HL-60/S4 treated with phorbol 12-myristate 13-acetate at 8.2 ng/mL for 4 days and 3 days (cell line): ENCODE data around the gene CALM3.

ENCODE experiments used
- in situ Hi-C: fragments of 300-500 bp; cut with MboI; formaldehyde crosslinking; loops from 2 replicates; pipeline ENCODE4 v1.15.0; 2022; ENCODE audit warnings: low sequenced_read_pairs

The CALM3 gene

DNA sequence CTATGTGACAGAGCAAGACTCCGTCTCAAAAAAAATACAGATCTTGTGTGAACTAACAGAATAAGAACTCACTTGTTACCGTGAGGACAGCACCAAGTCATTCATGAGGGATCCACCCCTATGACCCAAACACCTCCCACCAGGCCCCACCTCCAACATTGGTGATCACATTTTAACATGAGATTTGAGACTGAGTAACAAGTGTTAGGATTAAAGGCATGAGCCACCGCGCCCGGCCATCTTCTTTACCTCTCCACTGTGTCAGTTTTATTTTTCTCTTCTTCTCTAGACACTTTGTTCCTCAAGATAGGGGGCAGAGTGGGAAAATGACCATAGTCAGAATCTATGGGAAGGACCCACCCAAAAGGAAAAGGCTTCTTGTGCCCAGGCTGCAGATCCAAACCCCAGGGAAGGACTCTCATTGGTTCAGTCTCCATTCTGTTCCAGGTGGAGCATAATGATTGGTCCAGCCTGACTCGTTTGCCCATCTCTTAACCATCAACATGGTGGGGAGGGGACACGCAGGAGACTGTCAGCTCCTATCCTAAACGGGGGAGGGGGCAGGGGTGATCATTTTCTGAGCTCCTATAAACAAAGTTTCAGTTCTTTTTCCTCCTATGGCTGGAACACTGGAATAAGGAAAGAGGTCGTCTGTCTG is 1.3 kb upstream of the CALM3 start:
- in situ Hi-C loops, result no loop called here

DNA sequence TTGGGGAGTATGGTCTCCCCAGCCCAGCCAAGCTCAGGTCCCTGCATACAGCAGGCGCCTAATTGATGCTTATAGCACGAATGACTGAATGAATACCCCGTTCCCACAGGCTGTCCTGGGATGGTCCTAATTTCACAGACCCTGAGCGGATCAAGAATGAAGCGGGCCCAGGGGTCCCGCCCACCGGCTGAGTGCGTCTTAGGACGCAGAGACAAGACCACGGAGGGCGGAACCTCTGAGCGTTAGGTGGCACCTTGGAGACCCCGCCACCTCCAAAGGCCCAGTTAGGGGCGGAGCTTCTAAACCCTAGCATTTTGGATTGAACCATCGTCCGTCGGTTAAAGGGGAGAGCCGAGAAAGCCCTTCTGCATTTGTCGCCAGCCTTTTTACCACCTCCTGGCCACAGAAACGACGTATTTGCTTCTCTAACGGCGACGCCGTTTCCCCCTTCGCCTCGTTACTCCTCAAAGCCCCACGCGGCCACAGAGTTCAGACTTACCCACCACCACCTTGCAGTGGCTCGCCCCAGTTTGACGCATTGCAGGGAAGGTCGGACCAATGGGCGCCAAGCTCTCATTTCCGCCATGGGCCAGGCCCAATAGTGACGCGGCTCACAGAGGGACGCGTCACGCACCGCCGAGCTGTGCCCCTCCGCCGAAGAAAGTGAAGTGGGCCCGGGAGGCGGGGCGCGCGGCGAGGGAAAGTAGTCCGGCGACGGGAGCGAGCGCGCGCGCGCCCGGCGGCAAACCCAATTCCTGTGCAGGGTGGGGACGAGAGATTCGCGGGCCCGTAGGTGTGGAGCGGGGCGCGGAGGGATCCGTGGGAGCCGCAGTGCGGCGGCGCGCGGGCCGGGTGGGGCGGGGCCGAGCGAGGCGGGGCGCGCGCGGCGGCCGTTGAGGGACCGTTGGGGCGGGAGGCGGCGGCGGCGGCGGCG is 479 bp upstream of the CALM3 start:
- in situ Hi-C loops, result no loop called here

DNA sequence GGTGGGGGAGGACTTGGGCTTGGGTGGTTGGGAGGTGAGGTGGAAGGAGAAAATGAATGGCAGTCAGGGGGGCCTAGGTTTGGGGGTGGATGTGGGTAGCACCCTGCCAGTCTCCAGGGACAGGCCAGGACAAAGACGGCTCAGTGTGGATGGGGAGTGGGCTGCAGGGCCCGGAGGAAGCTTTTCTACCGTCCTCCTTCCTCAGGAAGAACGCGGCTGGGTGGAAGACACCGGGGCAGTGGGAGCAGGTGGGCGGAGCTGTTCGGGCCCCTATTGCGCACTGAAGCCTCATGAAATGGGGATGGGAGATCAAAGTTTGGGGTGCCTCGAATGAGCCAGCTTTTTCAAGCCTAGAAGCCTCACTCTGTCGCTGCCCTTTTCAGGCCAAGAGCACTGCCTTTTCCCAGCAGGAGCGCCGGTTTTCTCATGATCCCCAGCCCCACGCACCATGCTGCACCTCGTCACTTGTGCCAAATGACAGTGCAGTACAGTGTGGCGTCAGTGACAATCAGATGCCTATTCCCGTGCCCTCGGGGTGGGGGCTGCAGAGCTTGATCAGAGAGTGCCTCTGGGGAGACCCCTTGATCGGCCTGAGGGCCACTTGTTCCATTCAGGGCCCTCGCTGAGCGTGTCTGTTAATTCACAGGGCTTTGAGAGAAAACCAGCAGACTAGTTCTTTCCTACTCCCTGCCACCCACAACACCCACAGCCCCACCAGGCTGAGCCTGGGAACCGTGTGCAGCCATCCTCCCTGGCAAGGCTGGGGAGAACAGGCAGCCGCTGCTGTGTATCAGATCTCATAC is 1.5 kb downstream of the CALM3 start:
- in situ Hi-C loops, result no loop called here

DNA sequence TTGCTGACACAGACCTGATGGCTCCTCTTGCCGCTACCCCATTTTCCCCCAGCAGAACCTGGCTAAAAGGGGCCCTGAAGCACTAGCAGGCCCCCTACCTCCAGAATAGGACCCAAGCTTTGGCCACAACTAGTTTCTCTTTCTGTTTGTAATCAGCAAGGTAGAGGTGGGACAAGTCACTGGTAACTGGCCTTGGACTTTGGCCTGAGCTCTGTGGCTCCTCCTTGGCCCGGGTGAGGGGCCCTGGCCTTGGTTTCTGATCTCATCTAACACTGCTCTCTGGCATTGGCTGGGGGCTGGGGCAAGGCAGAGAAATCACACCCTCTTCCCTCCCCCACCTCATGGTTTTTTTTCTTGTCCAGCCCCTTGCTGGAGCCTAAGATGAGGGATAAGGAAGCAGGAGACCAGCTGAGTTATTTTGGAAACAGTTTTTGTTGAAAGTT is 2.1 kb downstream of the CALM3 start:
- in situ Hi-C loops, result no loop called here

DNA sequence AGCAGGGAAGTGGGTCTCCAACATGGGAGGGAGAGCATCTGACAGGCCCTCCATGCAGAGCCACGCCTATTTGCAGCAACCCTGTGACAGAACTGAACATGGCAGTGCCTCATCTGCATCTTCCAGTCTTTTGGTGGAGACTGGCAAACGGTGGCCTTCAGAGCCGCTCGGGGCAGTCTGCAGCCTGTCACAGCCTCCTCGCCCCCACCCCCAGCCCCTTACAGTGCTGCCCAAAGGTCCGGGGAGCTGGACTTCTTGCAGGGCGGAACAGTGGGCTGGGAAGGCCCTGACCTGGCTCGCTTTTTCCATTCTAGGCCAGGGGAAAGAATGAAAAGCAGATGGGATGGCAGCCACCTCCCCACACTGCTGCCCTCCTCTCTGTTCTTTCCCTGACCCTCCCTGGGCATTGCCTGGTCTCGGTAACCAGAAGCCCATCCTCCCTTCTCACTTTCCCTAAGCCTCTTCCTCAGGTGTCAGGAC is 2.7 kb downstream of the CALM3 start:
- in situ Hi-C loops, result no loop called here

DNA sequence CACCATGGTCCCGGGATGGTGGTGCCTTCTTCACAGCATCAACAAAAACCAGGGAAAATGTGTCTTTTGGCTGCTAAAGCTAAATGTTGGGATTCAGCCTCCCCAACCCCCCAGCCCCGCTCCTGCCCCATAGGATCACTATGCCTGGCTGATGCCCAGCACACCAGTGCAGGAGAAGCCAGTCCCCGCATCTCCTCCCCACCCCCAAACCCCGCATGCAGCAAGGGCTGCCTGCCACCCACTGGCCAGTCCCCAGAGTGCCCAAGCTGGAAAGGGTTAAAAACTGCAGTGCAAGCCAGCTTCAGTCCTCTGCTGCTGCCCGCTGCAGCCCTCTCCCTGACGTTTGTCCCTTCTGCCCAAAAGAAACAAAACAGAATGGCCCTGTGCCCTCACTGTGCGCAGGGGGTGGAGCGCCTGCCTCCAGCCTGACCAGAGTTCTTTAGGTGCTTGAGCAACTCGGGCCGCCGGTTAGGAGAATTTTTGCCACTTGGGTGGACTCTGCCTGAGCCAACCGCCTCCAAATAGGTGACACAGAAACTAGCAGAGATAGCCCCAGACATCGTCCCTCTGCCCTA is 3.7 kb downstream of the CALM3 start:
- in situ Hi-C loops, result no loop called here

DNA sequence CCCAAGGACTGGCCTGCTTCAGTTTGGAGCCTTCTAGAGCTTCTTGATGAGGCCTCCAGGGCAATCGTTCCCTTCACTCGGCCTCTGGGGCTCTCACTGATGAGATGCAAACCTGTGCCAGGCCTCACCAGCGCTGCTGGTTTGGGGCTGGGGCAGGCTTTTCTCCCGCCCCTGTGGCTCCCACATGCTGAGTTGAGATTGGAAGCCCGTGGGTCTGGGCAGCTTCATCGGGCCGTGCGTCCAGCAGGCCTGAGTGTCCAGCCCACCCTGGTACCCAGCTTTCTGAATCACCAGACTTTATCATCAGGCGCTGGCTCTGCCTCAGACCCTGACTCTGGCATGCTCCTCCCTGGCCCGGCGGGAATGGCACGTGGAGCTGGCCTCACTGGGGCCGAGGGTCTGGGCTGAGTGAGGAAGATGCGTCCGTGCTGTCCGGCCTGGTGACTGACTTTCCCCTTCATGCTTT is 4.3 kb downstream of the CALM3 start:
- in situ Hi-C loops, result no loop called here

DNA sequence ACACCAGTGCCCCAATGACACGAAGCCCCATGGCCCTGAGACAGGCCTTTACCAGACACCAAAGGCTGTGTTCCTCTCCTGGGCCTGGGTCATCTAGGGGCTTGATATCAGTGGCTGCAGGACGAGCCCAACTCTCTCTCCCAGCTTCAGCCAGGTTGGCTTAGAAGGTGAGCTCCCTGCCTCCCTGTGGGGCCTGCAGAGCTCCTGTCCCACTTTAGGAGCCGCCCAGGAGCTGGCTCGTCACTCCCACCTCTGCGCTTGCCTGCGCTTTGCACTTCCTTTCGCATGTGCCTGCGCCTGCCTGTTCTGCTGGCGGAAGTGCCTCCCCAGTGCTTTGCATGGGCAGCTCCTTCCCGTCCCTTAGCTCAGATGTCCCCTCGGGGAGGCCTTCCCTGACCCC is 4.9 kb downstream of the CALM3 start:
- in situ Hi-C loops, result no loop called here

DNA sequence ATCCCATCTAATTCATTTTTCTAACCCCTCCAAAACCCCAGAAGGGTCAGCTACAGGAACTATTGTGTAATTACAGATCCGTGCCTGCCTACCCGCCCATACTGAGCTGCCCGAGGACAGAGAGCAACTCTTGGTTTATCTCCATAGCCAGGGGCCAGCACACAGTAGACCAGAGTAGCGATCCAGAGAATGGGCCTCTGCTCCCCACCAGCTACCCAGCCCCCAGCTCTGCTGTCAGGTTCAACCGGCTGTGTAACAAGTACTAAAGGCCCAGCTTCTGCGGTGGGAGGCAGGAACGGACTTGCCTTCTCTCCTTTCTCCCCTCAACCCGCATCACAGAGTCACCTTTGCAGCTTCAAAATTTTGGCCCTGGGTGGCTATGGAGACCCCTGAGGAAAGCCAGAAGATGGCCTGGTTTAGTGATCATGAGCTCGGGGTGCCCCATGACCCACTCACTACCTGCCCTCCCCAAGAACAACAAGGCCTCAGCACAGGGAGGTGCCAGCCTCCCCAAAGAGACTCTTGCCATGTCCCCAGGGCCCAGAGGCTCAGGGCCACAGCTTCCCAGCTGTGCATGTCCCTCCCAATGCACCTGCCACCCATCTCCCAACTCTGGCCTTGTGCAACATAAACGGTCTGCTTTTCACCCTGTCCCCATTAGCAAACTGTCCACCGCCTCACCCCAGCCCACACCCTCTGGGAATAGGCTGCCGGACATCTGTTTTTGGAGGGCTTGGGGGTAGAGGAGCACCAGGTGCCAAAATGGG is 5.7 kb downstream of the CALM3 start:
- in situ Hi-C loops, result no loop called here

DNA sequence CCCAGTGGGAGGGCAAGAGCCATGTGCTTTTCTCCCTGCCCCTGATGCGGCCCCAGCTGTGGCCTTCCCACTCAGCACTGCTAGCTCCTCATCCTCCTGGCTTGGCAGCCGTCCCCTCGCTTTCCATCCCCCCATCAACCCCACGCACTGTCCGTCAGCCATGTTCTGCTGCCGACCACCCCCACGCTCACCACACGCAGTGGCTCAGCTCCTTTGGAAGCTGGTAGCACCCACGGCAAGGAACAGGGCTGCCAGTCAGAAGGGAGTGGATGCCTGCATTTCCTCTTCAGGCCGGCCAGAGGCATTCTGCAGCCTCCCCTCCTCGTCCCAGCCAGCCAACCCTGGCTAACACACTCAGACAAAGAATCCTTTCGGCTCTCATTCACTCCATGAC is 6.3 kb downstream of the CALM3 start:
- in situ Hi-C loops, result no loop called here

DNA sequence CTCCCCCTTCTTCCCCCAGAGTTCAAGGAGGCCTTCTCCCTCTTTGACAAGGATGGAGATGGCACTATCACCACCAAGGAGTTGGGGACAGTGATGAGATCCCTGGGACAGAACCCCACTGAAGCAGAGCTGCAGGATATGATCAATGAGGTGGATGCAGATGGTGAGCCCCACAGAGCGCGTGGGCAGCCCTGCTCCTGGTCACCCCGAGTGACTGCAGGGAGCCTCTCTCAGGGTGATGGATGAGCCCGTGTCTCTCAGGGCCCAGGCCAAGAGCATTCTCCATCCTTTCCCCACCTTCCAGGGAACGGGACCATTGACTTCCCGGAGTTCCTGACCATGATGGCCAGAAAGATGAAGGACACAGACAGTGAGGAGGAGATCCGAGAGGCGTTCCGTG is 7.0 kb downstream of the CALM3 start:
- in situ Hi-C loops, result no loop called here

DNA sequence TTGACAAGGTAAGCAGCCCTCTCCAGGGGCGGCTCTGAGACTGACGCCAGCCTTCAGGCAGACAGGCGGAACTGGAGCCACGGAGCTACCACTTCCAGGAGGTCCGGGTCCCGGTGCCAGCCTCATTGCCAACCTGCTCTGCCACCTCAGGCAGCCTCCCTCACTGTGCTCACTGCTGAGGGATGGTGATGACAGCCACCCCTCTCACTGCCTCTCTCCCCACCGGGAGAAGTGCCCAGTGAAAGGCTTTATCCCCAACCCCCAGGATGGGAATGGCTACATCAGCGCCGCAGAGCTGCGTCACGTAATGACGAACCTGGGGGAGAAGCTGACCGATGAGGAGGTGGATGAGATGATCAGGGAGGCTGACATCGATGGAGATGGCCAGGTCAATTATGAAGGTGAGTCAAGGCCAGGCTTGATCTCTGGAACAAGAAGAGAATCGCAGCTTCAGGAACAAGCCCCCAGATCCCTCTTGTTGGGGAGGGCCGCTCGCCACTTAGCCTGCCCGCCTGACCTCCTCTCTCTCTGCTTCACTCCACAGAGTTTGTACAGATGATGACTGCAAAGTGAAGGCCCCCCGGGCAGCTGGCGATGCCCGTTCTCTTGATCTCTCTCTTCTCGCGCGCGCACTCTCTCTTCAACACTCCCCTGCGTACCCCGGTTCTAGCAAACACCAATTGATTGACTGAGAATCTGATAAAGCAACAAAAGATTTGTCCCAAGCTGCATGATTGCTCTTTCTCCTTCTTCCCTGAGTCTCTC is 7.6 kb downstream of the CALM3 start:
- in situ Hi-C loops, result no loop called here

DNA sequence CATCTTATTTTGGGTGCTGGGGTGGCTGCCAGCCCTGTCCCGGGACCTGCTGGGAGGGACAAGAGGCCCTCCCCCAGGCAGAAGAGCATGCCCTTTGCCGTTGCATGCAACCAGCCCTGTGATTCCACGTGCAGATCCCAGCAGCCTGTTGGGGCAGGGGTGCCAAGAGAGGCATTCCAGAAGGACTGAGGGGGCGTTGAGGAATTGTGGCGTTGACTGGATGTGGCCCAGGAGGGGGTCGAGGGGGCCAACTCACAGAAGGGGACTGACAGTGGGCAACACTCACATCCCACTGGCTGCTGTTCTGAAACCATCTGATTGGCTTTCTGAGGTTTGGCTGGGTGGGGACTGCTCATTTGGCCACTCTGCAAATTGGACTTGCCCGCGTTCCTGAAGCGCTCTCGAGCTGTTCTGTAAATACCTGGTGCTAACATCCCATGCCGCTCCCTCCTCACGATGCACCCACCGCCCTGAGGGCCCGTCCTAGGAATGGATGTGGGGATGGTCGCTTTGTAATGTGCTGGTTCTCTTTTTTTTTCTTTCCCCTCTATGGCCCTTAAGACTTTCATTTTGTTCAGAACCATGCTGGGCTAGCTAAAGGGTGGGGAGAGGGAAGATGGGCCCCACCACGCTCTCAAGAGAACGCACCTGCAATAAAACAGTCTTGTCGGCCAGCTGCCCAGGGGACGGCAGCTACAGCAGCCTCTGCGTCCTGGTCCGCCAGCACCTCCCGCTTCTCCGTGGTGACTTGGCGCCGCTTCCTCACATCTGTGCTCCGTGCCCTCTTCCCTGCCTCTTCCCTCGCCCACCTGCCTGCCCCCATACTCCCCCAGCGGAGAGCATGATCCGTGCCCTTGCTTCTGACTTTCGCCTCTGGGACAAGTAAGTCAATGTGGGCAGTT is 8.6 kb downstream of the CALM3 start:
- in situ Hi-C loops, result no loop called here

DNA sequence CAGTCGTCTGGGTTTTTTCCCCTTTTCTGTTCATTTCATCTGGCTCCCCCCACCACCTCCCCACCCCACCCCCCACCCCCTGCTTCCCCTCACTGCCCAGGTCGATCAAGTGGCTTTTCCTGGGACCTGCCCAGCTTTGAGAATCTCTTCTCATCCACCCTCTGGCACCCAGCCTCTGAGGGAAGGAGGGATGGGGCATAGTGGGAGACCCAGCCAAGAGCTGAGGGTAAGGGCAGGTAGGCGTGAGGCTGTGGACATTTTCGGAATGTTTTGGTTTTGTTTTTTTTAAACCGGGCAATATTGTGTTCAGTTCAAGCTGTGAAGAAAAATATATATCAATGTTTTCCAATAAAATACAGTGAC is 9.3 kb downstream of the CALM3 start:
- in situ Hi-C loops, result no loop called here

DNA sequence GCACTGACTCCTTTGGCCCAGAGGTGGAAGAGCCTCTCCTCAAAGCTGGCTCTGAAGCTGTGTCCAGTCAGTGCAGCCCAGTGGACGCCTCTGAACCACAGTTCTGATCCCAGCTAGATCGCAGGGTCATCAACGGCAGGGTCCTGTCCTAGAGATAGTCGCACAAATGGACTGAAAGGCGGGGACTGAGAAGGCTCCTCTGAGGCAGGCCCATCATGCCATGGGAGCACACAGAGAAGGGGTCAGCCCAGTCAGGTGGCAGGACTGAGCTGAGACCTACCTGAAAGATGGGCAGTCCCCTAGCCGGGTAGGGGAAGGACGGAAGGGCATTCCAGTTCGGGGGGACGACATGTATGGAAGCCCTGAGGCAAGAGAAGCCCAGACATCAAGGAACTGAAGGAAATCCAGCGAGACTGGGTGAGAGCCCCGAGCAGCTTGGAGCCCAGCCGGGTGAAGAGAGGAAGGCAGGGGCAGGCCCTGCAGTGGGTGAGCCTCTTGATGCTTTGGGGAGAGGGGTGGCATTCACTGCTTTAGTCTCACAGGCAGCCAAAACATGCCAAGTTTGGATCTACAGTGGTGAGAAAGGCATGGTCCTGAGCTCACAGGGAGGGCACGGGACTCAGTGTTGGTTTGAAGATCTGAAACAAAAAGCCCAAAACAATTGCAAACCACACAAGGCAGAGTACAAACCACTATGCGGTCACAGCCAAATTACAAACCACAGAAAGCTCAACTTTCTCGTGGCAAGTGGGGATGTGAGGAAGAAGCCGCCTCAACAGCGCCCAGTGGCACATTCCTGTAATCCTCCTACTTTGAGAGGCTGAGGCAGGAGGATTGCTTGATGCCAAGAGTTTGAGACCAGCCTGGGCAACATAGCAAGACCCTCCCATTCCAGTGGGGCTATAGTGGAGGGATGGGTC is 10.0 kb downstream of the CALM3 start:
- in situ Hi-C loops, result no loop called here

DNA sequence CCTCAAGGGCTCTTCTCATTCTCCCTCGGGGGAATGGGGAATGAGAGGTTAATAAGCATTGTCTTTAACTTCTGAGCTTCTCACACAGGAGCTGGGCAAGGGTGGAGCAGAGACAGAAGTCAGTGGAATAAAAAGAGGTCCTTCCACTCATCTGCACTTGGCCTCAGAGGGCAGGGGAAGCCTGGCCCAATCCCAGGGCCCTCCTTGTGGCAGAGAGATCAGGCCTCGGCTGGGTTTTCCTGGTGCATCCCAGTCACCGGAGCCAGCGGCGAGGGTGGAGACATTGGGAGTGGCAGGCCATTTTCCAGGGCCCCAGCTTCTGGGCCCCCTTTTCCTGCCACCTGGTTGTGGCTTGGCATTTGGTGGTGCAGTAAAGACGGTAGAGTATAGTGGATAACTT is 10.6 kb downstream of the CALM3 start:
- in situ Hi-C loops, result no loop called here

DNA sequence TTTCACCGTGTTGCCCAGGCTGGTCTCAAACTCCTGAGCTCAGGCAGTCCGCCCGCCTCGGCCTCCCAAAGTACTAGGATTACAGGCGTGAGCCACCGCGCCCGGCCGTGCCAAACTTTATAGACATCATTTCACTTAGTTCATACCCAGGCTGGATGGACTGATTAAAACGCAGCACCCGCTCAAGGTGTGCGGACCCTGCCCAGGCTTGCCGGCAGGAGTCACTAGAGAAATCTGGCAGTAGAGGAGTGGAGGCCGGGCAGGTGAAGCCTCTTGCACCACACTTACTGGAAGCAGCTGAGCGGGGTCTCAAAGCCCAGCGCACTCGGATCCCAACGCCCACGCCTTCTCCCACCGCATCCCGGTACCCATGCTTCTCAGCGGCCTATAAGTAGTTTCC is 12.4 kb downstream of the CALM3 start:
- in situ Hi-C loops, result no loop called here
